Sigmoid colon (tissue), 7 donors: Measurements from ENCODE around the gene ADGRA3. TPM values are rescaled to one million over a fixed set of nuclear protein-coding genes. Genes with fewer than 3 reads are reported as not detected.

Source experiments
- DNase-seq: peaks from one replicate; pipeline ENCODE4 v3.0.0-alpha.2; 2019
- H3K27ac ChIP-seq, 4 donors: fragments of 200-600 bp; sonication (generic); one replicate each; pipeline ENCODE4 v1.5.1; 2016 to 2019; ENCODE audit warnings: mild to moderate bottlenecking in 1 of 4
- H3K27me3 ChIP-seq, 3 donors: fragments of 200-600 bp; sonication (generic); one replicate each; pipeline ENCODE4 v1.5.1; 2019; ENCODE audit warnings: mild to moderate bottlenecking in 1 of 3
- H3K36me3 ChIP-seq, 4 donors: fragments of 200-600 bp; sonication (generic); one replicate each; pipeline ENCODE4 v1.5.1; 2016 to 2019
- H3K4me1 ChIP-seq, 4 donors: fragments of 200-600 bp; sonication (generic); one replicate each; pipeline ENCODE4 v1.5.1; 2017 to 2019
- H3K4me3 ChIP-seq, 4 donors: fragments of 200-600 bp; sonication (generic); one replicate each; pipeline ENCODE4 v1.5.1; 2017 to 2019; ENCODE audit warnings: mild to moderate bottlenecking in 2 of 4, moderate library complexity in 1 of 4
- H3K9me3 ChIP-seq, 4 donors: fragments of 200-600 bp in 3 of 4; sonication (generic) in 3 of 4; one replicate each; pipeline versions ENCODE4 v1.5.1 to v1.6.1; 2013 to 2019
- EP300 ChIP-seq, 4 donors: sonication (generic); formaldehyde crosslinking; IDR thresholded peaks; one replicate each; pipeline ENCODE4 v1.6.1; 2017; ENCODE audit warnings: antibody characterized with exemption in 4 of 4
- POLR2A ChIP-seq, 2 donors: fragments of 450-650 bp; IDR thresholded peaks; one replicate each; pipeline ENCODE4 v1.6.1; 2016; ENCODE audit warnings: antibody characterized with exemption in 2 of 2, mild to moderate bottlenecking in 2 of 2, moderate library complexity in 2 of 2
- POLR2AphosphoS5 ChIP-seq, 4 donors: sonication (generic); formaldehyde crosslinking; IDR thresholded peaks; one replicate each; pipeline ENCODE4 v1.6.1; 2017; ENCODE audit warnings: antibody characterized with exemption in 4 of 4
- WGBS, 2 donors: extraction: QIAGEN DNeasy Blood & Tissue Kit; methylation state at CpG; one replicate each; pipeline ENCODE4 v1.1.7; 2013; 5-methylcytosine and 5-hydroxymethylcytosine counted together
- intact Hi-C: fragments of 100-400 bp; cut with DNase I; formaldehyde crosslinking; loops from one replicate; pipeline ENCODE4 v1.15.1; 2023
- polyA plus RNA-seq, 3 donors: library from polyadenylated mRNA; stranded (reverse); fragments of 200-250 nt; gene quantifications; one replicate each; pipeline ENCODE4 v1.2.3, GENCODE V29; 2013
- total RNA-seq, 4 donors: library from RNA; depleted of rRNA; stranded (reverse); fragments of >200 nt; gene quantifications; one replicate each; pipeline ENCODE4 v1.1.0, GENCODE V29; 2016
- TF ChIP-seq, protein P1 (sequence below), 4 experiments: fragments of 450-650 bp in 3 of 4; fragments of 200-600 bp in 1 of 4; IDR thresholded peaks; one replicate each; pipeline ENCODE4 v1.5.1; 2016 to 2019; ENCODE audit warnings: antibody characterized with exemption in 4 of 4, mild to moderate bottlenecking in 3 of 4, moderate library complexity in 2 of 4
- donor health status: healthy with polysubstance abuse.
- donor health status: Bipolar disorder and iron deficiency.
- donor health status: healthy.

Gene ADGRA3
- total and polyA plus RNA-seq, 7 donors: 4.4 to 86.1 (median 51.6) TPM

DNA sequence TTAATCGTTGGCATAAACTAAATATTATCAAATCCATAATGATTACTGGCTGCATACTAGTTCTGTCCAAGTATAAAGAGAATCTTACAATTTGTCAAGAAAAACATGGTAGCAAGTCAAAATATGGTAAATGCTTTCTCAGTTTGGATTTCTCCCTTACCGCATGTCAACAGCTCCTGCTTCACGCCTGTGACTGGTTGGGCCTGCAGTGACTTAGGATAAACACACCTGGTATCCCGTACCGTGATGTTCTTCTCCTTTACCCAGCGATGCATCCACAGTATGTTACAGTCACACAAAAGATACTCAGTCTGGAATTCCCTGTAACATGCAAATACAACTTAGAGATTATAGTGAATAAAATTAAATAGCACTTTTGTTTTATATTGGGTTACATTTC lies 71.1 kb downstream of the ADGRA3 start:
- Histone ChIP-seq H3K9me3 (no peaks in the 10 kb centered on the region), H3K27ac (no peak overlapping the region), H3K36me3 (peaks cover 0 to 67% (median 8%) of the 10 kb centered on the region in 4 donors), H3K4me1 (no peaks in the 10 kb centered on the region), H3K27me3 (no peaks in the 10 kb centered on the region), H3K4me3 (no peak overlapping the region)
- no peak for DNase-seq
- 83 to 86% methylated on average over 6 of the region's 6 CpGs for WGBS, 2 donors
- no peak for TF ChIP-seq EP300 (IDR thresholded peaks at IDR 0.05)
- no peak for TF ChIP-seq POLR2A (IDR thresholded peaks at IDR 0.05)
- TF ChIP-seq, protein P1, sequence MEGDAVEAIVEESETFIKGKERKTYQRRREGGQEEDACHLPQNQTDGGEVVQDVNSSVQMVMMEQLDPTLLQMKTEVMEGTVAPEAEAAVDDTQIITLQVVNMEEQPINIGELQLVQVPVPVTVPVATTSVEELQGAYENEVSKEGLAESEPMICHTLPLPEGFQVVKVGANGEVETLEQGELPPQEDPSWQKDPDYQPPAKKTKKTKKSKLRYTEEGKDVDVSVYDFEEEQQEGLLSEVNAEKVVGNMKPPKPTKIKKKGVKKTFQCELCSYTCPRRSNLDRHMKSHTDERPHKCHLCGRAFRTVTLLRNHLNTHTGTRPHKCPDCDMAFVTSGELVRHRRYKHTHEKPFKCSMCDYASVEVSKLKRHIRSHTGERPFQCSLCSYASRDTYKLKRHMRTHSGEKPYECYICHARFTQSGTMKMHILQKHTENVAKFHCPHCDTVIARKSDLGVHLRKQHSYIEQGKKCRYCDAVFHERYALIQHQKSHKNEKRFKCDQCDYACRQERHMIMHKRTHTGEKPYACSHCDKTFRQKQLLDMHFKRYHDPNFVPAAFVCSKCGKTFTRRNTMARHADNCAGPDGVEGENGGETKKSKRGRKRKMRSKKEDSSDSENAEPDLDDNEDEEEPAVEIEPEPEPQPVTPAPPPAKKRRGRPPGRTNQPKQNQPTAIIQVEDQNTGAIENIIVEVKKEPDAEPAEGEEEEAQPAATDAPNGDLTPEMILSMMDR (IDR thresholded peaks at IDR 0.05): no peak
- no peak for TF ChIP-seq POLR2AphosphoS5 (IDR thresholded peaks at IDR 0.05)
- intact Hi-C loops: no loop called here

DNA sequence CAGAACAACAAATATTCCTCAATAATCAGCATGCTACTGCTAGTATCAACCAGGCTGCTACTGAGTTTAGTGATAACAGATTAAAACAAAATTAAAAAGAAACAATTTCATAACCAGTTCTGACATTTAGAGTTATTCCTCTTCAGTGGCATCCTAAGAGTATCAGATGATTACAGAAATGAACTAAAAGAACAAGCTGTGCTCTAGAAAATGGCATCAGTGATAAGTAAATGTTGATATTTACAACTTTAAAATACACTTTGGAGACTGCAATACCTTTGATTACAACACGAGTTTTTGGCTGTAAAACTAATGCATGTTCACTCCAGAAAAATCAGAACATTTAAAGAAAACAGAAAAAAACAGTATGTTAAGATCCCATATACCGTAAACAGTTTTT lies 72.9 kb downstream of the ADGRA3 start:
- 64 to 76% methylated on average over 2 of the region's 2 CpGs for WGBS, 2 donors
- Histone ChIP-seq H3K9me3 (no peaks in the 10 kb centered on the region), H3K27me3 (no peaks in the 10 kb centered on the region), H3K36me3 (peaks cover 0 to 63% (median 9%) of the 10 kb centered on the region in 4 donors), H3K4me1 (no peaks in the 10 kb centered on the region), H3K4me3 (no peak overlapping the region), H3K27ac (no peak overlapping the region)
- intact Hi-C loops: no loop called here
- TF ChIP-seq EP300 (IDR thresholded peaks at IDR 0.05) (no peak), POLR2AphosphoS5 (IDR thresholded peaks at IDR 0.05) (no peak), POLR2A (IDR thresholded peaks at IDR 0.05) (no peak)
- TF ChIP-seq, protein P1 (IDR thresholded peaks at IDR 0.05): no peak
- DNase-seq: no peak

DNA sequence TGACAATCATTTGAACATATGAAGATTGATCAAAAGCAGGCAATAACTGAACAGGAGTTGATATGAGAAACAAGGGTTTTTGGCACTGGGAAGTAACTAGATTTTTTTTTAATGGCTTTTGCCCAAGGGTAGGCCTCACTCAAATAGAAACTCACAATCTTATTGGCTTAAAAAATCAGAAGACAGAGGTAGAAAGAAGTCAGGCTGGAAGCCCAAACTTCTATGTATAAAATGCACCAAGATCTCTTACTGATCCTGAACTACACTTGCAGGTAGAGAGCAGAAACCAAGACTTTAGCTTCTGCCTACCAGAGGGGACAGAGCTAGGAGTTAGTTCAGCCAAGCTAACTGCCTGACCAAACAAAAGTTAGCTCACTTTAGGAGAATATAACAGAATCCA lies 74.9 kb downstream of the ADGRA3 start:
- Histone ChIP-seq H3K27me3 (no peaks in the 10 kb centered on the region), H3K4me1 (no peaks in the 10 kb centered on the region), H3K4me3 (no peak overlapping the region), H3K27ac (no peak overlapping the region), H3K36me3 (peaks cover 0 to 66% (median 10%) of the 10 kb centered on the region in 4 donors), H3K9me3 (no peaks in the 10 kb centered on the region)
- intact Hi-C loops: no loop called here
- TF ChIP-seq EP300 (IDR thresholded peaks at IDR 0.05) (no peak), POLR2AphosphoS5 (IDR thresholded peaks at IDR 0.05) (no peak), POLR2A (IDR thresholded peaks at IDR 0.05) (no peak)
- TF ChIP-seq, protein P1 (IDR thresholded peaks at IDR 0.05): no peak
- DNase-seq: no peak

DNA sequence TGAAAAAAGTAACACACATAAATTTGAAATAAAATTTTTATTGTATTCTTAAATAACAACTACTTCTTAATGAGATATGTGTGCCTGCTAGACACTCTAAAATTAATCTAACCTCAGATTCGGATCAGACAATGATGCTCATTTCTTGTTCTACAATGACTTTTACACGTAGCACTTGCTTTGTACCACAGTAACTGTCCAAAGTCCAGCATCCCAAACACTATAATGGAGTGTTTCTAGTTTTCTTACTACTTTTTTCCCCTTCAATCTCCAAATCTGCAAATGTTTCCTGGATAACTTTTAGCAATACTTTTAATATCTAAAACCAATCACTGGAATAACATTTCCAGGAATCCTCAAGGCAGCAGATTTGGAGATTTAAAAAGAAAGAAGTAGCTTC lies 75.9 kb downstream of the ADGRA3 start:
- no peak for DNase-seq
- Histone ChIP-seq H3K27ac (no peak overlapping the region), H3K4me1 (no peaks in the 10 kb centered on the region), H3K36me3 (peaks cover 0 to 56% (median 10%) of the 10 kb centered on the region in 4 donors), H3K27me3 (no peaks in the 10 kb centered on the region), H3K9me3 (no peaks in the 10 kb centered on the region), H3K4me3 (no peak overlapping the region)
- 83 to 91% methylated on average over 2 of the region's 2 CpGs for WGBS, 2 donors
- no peak for TF ChIP-seq POLR2AphosphoS5 (IDR thresholded peaks at IDR 0.05)
- TF ChIP-seq POLR2A (IDR thresholded peaks at IDR 0.05): no peak
- TF ChIP-seq, protein P1 (IDR thresholded peaks at IDR 0.05): no peak
- TF ChIP-seq EP300 (IDR thresholded peaks at IDR 0.05): no peak
- intact Hi-C loops: no loop called here

DNA sequence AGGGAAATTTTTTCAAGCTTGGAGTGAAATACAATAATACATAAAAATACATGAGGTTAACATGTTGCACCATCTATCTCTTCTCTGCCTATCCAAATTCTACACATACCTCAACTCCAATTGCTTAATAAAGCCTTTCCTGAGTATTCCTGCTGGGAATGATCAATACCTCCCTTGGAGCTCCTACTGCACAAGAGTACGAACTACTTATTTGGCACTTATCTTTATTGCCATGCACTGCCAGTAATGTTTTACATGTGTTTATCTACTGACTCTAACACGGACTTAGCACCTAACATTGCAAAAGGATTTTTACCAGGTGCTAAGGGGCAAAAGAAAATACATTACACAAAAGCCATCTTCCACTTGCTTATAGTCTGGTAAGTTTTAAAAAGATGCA lies 80.2 kb downstream of the ADGRA3 start:
- H3K36me3 ChIP-seq: peaks cover 0 to 22% (median 2%) of the 10 kb centered on the region in 4 donors
- H3K27me3 ChIP-seq: no peaks in the 10 kb centered on the region
- intact Hi-C loops: no loop called here
- no peak for TF ChIP-seq EP300 (IDR thresholded peaks at IDR 0.05)
- no peak for TF ChIP-seq POLR2A (IDR thresholded peaks at IDR 0.05)
- TF ChIP-seq POLR2AphosphoS5 (IDR thresholded peaks at IDR 0.05): no peak
- TF ChIP-seq, protein P1 (IDR thresholded peaks at IDR 0.05): no peak
- H3K4me1 ChIP-seq: no peaks in the 10 kb centered on the region
- H3K9me3 ChIP-seq: no peaks in the 10 kb centered on the region
- DNase-seq: no peak
- H3K27ac ChIP-seq: no peak overlapping the region
- 20 to 60% methylated on average over 2 of the region's 2 CpGs for WGBS, 2 donors
- no peak overlapping the region for H3K4me3 ChIP-seq
